GM18870 (cell line): ENCODE results near the gene OBSCN.

Experiments
- ATAC-seq: cut with Tn5 transposase; IDR thresholded peaks from one replicate; pipeline ENCODE4 v1.9.1; 2021; ENCODE audit warnings: moderate library complexity; ENCODE audit not compliant: unreplicated experiment

OBSCN gene

DNA sequence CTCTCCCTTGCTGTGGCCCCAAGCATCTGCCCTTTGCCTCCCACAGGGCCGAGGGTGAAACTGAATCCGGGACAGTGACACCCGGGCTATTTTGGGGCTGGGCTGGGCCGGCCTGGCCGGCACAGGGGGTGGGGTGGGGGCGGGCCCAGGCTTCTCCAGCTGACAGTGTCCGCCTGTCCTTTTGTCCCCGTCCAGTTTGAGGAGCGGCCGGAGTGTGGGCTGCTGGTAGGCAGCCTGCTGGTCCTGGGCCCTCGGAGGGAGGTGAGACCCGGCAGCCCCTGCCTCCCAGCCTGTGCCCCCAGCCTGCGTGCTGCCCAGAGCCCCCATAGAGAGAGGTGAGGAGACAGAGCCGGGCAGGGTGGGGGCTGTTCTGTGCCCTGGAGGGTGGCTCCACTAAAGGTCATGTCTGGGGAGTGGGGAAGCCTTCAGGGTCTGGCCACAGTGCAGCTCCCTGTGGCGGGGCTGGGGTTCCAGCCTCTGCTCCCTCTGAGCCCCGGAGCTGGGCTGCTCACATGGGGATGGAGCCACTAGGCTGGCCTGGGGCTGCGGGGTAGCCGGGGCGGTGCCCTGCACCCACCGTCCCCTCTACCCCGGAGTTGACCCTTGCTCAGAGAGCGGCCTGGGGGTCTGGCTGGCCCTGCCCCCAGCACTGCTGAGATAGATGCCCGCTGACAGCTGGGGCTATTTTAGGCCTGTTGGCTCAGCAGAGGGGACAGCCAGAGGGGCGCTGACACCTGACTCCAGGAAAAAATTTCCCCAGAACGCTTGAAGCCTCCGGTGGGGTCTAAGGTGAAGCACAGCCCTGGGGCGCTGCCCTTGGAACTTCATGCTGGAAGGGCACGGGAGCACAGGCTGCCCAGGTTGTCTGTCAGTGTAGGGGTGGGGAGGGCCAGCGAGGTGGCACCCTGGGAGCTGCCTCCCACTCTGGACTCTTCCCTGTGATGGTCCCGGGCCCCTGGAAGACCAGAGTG is at the start of gene OBSCN:
Gene OBSCN, plus strand, starts transcription at position 194 of the 971 bp plus-strand sequence. CDS start 3,740 bp downstream, outside the sequence.
- ATAC-seq, result no peak

GRCh38 chr1:228158151-228159007 is 49.5 kb upstream of the OBSCN start:
- ATAC-seq, result no peak

DNA sequence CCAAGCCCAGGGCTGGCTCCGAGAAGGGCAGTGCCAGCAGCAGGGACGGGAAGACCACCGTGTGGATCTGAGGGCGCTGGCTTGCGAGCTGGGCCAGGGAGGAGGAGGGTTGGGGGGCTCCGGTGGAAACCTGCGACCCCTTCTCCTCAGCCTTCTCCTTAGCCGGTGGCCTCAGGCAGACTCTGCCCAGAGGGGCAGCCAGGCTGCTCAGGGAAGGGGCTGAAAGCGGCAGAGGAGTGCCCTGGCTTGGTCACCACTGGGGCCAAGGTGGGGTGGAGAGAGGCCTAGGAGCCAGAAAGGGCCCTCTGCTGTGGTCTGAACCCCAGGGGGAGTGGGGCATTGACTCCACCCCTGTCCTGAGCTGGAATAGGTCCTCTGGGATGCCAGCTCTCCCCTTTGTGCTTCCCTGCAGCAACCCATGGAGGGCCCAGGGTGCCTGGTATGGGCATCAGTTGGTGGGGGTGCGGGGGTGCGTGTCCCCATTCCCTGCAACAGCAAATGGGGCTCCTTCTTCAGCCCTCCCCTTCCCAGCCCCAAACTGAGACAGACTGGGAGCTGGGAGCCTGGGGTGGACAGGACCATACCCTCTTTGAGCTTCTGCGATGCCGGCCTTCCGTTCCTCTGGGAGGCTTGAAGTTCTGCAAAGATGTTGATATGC is 48.7 kb upstream of the OBSCN start:
- ATAC-seq, result no peak

- no peak for ATAC-seq
These were observed 47.6 kb upstream of the OBSCN start for GRCh38 chr1:228160201-228160761.

GRCh38 chr1:228161362-228161761 is 46.5 kb upstream of the OBSCN start:
- ATAC-seq, result no peak

- no peak for ATAC-seq
These were observed 46.0 kb upstream of the OBSCN start for GRCh38 chr1:228161866-228162265.

GRCh38 chr1:228162286-228163006 is 45.4 kb upstream of the OBSCN start:
- ATAC-seq, result no peak

GRCh38 chr1:228163007-228163753 is 44.7 kb upstream of the OBSCN start:
- no peak for ATAC-seq

GRCh38 chr1:228163776-228164519 is 43.9 kb upstream of the OBSCN start:
- no peak for ATAC-seq

DNA sequence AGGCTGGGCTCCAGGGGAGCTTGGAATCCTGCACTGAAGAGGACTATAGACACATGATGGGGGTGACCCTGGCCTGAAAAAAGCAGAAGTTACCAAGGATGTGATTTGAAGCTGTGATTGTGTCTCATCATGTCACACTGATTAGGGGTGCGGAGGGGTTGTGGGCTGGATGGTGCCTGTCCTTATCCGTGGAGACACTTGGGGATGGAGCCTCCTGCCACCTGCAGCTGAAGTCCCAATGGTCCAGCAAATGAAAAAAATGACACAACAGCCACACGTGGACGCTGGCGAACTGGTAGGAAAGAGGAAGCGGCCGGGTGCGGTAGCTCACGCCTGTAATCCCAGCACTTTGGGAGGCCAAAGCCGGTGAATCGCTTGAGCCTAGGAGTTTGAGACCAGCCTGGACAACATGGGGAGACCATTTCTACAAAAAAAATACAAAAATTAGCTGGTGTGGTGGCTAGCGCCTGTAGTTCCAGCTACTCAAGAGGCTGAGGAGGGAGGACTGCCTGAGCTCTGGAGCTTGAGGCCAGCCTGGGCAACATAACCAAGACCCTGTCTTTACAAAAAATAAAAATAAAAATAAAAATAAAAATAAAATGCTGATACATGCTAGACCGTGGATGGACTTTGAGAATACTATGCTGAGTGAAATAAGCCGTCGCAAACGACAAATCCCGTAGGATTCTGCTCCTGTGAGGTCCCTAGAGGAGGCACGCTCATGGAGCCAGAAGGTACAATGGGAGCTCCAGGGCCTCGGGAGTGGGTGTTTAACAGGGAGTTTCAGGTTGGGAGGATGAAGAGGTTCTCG is 43.1 kb upstream of the OBSCN start:
- no peak for ATAC-seq

DNA sequence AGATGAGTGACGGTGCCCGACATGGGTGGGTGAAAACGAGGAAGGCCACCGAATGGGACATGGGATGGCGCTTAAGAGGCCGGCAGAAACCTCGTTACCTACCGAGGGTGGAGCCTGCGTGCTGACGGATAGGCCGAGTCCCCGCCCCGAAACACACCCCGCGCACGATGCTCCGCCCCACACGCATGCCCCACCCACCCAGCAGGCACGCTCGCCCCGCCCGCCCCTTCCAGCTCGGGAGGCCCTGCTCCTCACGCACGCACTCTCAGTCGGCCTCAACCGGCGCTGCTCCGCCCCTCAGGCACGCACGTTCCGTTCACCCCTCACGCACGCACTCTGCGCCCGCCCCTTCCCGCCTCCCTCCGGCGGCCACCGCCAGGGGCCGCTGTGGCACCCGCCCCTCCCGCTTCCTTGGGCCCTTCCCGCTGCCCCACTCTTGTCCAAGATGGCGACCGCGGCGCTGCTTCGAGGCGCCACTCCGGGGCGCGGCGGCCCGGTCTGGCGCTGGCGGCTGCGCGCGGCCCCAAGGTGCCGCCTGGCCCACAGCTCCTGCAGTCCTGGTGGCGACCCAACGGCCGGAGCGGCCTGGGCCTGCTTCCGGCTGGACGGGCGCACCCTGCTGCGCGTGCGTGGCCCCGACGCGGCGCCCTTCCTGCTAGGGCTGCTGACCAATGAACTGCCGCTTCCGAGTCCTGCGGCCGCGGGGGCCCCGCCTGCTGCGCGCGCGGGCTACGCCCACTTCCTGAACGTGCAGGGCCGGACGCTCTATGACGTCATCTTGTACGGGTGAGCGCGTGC is 42.3 kb upstream of the OBSCN start, which contains the start of gene IBA57:
Gene IBA57, plus strand, starts transcription at position 433 of the 798 bp plus-strand sequence. Its CDS starts 13 bp downstream, at position 446.
- peak; percentile 74 for ATAC-seq

GRCh38 chr1:228166170-228166936 is 41.5 kb upstream of the OBSCN start:
- peak; percentile 26 for ATAC-seq

GRCh38 chr1:228168563-228169270 is 39.1 kb upstream of the OBSCN start:
- ATAC-seq, result no peak

DNA sequence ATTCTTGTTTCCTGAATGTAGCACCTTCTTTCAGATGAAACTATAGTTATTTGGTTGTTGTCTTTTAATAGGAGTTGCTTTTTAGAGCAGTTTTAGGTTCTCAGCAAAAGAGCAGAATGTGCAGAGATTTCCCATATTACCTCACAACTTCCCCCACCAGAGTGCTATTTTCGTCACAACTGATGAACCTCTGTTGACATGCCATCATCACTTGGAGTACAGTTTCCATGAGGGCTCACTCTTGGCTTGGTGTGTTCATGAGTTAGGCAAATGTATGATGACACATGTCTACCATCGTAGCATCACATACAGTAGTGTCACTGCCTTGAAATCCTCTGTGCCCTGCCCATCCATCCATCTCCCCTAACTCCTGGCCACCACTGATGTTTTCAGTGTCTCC is 38.5 kb upstream of the OBSCN start:
- ATAC-seq, result no peak

- no peak for ATAC-seq
These were observed 37.2 kb upstream of the OBSCN start for GRCh38 chr1:228170666-228171065.
